Left colon (tissue), 2 donors: ENCODE measurements around the gene FNDC3B. TPM values are rescaled to one million over a fixed set of nuclear protein-coding genes. Genes with fewer than 3 reads are reported as not detected.
A peak's percentile ranks its signal among the peaks of the same experiment; 100 is the strongest.

Source experiments
- ATAC-seq: fragments of 200-7000 bp; cut with Tn5 transposase; one replicate; pipeline ENCODE4 v1.9.1; 2020; ENCODE audit warnings: mild to moderate bottlenecking, moderate library complexity
- DNase-seq, 2 donors: peaks; one replicate each; pipeline ENCODE4 v3.0.0-alpha.2; 2020
- intact Hi-C, 2 donors: fragments of 100-400 bp; cut with DNase I in 1 of 2; cut with micrococcal nuclease in 1 of 2; formaldehyde crosslinking; loops; one replicate each; pipeline versions ENCODE4 v1.11.2 to v1.14.0; 2022; cut with DNase I, micrococcal nuclease
- total RNA-seq, 2 donors: library from RNA; stranded (reverse); fragmentation: NEBNext Ultra II Directional; extraction: Animal tissue kit (Norgen Biotek cat#: 25700); gene quantifications; one replicate each; pipeline ENCODE4 v1.2.1, GENCODE V29; 2021
- donor health status: DM: no; HTN: no; CAD: no.
- donor health status: DM: yes; HTN: yes; CAD: no.

Gene FNDC3B
- total RNA-seq, 2 donors from 2014 or later: 100 to 113 TPM

- DNase-seq (peak; percentile 38 to 44), ATAC-seq (peak; percentile 81)
- intact Hi-C loops: loop anchor here in 1 of 2 donors (10.0 kb wide), 1 partner anchor 79 kb away; no protein-coding TSS in a partner anchor
Observed at GRCh38 chr3:172203522-172204258, 164.3 kb downstream of the FNDC3B start.

- ATAC-seq: peak; percentile 13
- DNase-seq: no peak
- intact Hi-C loops: loop anchor here in 1 of 2 donors (10.0 kb wide), 1 partner anchor 80 kb away; no protein-coding TSS in a partner anchor
Observed at GRCh38 chr3:172204716-172205115, 165.3 kb downstream of the FNDC3B start.

GRCh38 chr3:172208586-172209332, 169.4 kb downstream of the FNDC3B start:
- no peak for ATAC-seq
- no peak for DNase-seq
- intact Hi-C loops: loop anchor here in 1 of 2 donors (10.0 kb wide), 1 partner anchor 84 kb away; no protein-coding TSS in a partner anchor

DNA sequence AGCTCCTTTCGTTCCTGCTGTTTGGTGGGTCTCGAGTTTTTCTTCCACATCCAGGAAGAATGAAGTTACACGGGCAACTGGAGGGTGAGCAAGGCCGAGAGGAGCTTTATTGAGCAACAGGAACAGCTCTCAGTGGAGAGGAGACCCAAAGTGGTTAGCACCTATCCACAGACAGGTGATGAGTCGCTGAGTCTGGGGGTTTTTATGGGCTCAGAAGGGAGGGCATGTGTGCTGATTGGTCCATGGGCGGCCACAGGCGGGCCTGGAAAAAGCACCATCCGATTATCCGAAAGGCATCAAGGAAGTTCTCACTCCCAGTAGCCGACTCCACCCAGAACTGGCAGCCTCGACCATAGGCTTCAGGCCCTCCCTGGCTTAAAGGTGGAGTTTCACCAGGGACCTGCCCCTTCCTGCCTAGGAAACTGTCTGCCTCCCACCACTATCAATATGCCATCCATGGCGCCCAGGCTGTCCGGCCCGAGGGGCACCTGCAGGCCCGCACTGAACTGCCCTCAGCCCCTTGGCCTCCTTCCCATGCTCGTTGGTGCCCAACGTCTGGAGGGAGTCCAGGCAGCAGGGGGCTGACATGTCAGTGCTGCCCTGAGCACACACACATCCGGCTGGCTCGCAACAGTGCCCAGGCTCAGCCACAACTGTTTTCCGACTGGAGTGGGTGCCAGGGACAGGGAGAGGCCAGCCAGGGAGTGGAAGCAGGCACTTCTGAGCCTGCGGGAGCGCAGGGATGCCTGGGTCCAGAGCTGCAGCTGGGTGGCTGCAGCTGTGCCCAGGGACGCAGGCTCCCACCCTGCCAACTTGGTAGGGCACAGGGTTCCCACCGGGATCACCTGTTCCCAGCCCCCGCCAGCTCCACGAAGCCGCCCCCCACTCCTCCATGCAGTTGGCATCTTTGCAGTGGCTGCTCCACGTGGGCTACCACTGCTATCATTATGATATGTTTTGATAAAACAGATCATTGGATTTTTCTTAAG, 170.2 kb downstream of the FNDC3B start:
- DNase-seq (no peak), ATAC-seq (peak; percentile 10)
- intact Hi-C loops: loop anchor here in 1 of 2 donors (10.0 kb wide), 1 partner anchor 85 kb away; no protein-coding TSS in a partner anchor

DNA sequence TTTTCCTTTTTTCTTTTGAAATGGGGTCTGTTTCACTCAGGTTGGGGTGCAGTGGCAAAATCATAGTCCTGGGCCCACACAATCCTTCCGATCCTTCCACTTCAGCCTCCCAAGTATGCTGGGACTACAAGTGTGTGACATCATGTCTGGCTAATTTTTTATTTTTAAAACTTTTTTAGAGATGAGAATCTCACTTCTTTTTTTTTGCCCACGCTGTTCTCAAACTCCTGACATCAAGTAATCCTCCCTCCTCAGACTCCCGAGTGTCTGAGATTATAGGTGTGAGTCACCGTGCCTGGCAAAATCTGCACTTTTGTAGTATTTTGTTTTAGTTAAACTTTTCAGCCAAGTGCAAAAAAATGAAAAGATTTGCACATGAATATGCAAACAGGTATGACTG, 171.0 kb downstream of the FNDC3B start:
- ATAC-seq: no peak
- intact Hi-C loops: no loop called here
- DNase-seq: no peak

GRCh38 chr3:172211123-172211522, 171.7 kb downstream of the FNDC3B start:
- DNase-seq (no peak), ATAC-seq (no peak)
- intact Hi-C loops: no loop called here

- intact Hi-C loops: no loop called here
- ATAC-seq: peak; percentile 48
- DNase-seq: no peak
Observed at GRCh38 chr3:172213200-172213599, 173.8 kb downstream of the FNDC3B start.

- no peak for DNase-seq
- intact Hi-C loops: no loop called here
- peak; percentile 82 for ATAC-seq
Observed at GRCh38 chr3:172213904-172214303, 174.5 kb downstream of the FNDC3B start.

DNA sequence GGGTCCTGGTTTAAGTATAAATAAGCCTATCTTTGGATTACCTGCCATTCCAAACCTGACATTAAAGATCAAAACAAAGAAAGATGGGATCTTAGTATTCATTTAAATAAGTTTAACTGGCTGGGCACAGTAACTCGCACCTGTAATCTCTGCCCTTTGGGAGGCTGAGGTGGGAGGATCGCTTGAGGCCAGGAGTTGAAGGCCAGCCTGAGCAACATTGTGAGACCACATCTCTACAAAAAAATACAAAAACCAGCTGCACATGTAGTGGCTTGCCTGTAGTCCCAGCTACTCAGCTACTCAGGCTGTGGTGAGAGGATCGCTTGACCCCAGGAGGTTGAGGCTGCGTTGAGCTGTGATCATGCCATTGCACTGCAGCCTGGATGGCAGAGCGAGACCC, 176.9 kb downstream of the FNDC3B start:
- intact Hi-C loops: no loop called here
- no peak for ATAC-seq
- DNase-seq: no peak

DNA sequence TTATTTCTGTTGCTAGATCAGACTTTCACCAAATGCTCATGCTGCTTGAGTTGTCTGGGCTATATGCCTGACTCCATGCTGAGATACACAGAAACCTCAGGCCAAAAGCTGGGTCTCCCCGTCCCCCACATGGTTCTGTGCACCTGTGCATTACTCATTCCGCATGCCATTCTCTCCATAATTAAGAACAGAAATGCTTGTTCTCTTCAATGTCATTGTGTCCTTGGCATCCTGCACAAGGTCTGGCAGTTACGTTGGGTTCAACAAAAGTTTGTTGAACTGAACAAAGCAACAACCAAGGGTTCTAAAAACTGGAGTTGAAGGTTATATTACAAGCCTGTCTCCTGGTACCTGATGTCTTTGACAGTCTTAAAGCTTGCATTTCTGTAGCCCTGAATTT, 177.5 kb downstream of the FNDC3B start:
- intact Hi-C loops: no loop called here
- DNase-seq (no peak), ATAC-seq (no peak)

GRCh38 chr3:172217877-172218276, 178.5 kb downstream of the FNDC3B start:
- intact Hi-C loops: no loop called here
- ATAC-seq (no peak), DNase-seq (no peak)

- no peak for DNase-seq
- peak; percentile 40 for ATAC-seq
- intact Hi-C loops: no loop called here
Observed at GRCh38 chr3:172218350-172219323, 179.3 kb downstream of the FNDC3B start.

DNA sequence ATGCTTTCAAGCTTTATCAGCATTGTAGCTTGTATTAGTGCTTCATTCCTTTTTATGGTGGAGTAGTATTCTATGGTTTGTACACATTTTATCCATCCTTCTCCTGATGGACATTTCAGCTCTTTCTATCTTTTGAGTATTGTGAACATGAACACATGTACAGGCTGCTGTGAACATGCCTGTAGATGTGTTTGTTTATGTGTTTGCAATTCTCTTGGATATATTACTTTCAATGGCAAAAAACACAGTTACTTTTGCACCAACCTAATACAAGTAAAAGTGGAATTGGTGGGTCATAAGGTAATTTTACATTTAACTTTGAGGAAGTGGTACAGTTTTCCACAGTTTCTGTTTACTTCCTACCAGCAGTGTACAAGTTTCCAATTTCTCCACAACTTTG, 180.4 kb downstream of the FNDC3B start:
- DNase-seq (no peak), ATAC-seq (no peak)
- intact Hi-C loops: no loop called here

DNA sequence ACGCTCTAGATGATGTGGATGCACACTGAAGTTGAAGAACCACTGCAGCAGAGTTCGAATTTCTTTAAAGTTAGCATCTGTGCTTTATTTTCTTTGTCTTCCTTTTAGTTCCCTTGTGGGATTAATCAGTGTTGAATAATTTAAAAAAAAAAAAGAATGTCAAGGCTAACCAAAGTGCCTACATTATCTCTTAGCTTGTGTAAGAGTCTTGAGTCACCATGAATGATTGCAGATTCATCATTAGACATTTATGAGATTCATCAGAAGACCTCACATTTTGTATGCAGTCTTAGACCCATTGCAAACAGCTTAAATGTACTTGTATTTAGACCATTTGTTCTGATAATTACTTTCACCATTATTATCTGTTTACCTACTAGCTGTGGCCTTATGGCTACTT, 182.2 kb downstream of the FNDC3B start:
- intact Hi-C loops: no loop called here
- DNase-seq: no peak
- ATAC-seq: no peak

GRCh38 chr3:172222478-172223071, 183.2 kb downstream of the FNDC3B start:
- no peak for DNase-seq
- no peak for ATAC-seq
- intact Hi-C loops: no loop called here

GRCh38 chr3:172223870-172224269, 184.5 kb downstream of the FNDC3B start:
- DNase-seq: no peak
- no peak for ATAC-seq
- intact Hi-C loops: no loop called here

DNA sequence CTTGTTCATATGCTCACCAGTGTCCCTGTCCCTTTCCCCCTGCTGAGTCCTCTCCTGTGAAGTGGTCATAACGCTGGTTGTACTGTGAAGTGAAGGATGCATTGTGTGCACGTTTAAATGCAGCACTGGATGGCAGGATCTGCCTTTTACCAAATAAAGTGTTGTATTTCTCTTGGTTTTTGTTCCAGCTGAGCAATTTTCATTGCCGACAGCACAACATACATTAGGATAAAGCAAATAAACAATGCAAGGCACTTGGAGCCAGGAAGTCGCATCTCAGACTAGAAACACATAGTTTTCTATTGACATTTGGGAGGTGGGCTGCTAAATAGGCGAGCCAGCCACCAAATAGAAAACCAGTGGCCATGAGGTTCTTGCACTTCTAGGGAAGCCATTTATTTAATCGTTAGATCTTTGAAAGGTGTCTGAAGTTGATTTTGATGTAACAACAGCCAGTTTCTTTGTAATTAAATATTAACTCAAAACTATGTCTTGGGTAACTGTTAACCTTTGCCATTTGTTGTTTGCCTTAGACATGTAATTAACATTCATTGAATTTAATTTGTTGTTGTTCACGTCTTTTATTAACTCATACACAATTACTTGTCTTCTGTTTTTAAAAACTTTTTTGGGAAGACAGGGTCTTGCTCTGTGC, 185.3 kb downstream of the FNDC3B start:
- DNase-seq (no peak), ATAC-seq (no peak)
- intact Hi-C loops: no loop called here
